Measurements from ENCODE around the gene IL17RE. TPM values are rescaled to one million over a fixed set of nuclear protein-coding genes. Genes with fewer than 3 reads are reported as not detected.
A peak's percentile ranks its signal among the peaks of the same experiment; 100 is the strongest.

The IL17RE gene
- total and polyA plus RNA-seq, 2 of the 13 experiments (the other 11 are each of a cell fraction or from before 2014, with no cell fraction given), result 14.5 to 24.1 TPM

DNA sequence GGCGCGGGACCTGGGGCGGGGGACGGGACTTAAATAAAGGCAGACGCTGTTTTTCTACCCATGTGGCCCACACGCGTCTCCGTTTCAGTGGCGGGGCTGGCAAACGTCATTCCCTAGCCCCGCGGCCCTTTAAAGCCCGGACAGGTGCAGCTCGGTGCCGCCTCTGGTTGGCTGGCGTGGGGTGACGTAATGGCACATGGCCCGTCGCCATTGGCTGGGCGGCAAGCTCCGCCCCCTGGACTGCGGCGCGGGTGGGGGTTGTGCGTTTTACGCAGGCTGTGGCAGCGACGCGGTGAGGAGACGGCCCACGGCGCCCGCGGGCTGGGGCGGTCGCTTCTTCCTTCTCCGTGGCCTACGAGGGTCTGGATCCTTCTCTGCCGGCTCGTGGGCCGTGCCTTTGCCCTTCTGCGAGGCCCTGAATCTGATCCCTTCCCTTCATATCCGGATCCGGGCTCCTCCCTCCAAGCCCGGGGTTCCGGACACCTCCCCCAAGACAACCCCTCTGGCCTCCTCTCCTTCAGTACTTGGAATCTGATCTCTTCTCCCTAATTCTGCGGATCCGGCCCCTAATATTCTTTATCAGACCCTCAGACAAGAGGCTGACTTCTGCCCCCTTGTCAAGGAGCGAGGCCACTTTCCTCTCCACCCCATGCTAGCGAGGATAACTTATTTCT, 31.1 kb downstream of the IL17RE start, which contains the start of gene CRELD1 (continued):
- TF ChIP-seq REXO4 (CRISPR knock-in tag; IDR thresholded peaks at IDR 0.05; ENCODE audit: borderline replicate concordance), result no peak
- TF ChIP-seq JDP2 (CRISPR knock-in tag; IDR thresholded peaks at IDR 0.05; ENCODE audit: borderline replicate concordance), result no peak
- 0 out of 2 replicates have a peak, but pooled peaks have one; percentile 45 for TF ChIP-seq PPARG (CRISPR knock-in tag; conservative IDR thresholded peaks at IDR 0.05)
- TF ChIP-seq ZNF567 (CRISPR knock-in tag; IDR thresholded peaks at IDR 0.05; ENCODE audit: borderline replicate concordance), result 0 out of 2 replicates have a peak, but pooled peaks have one; percentile 30
- no peak for TF ChIP-seq ZNF317 (CRISPR knock-in tag; IDR thresholded peaks at IDR 0.05)
- TF ChIP-seq GZF1 (CRISPR knock-in tag; IDR thresholded peaks at IDR 0.05), result no peak; the same call in 1 of the 2 replicates
- 0 out of 2 replicates have a peak, but pooled peaks have one; percentile 23 for TF ChIP-seq ZC3H13 (CRISPR knock-in tag; IDR thresholded peaks at IDR 0.05)
- no peak for TF ChIP-seq ZNF7 (CRISPR knock-in tag; IDR thresholded peaks at IDR 0.05)
- TF ChIP-seq, protein P1, sequence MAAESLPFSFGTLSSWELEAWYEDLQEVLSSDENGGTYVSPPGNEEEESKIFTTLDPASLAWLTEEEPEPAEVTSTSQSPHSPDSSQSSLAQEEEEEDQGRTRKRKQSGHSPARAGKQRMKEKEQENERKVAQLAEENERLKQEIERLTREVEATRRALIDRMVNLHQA (CRISPR knock-in tag; IDR thresholded peaks at IDR 0.05), result no peak
- TF ChIP-seq FOXA1 (IDR thresholded peaks at IDR 0.05), result no peak
- TF ChIP-seq FOXA1 (CRISPR knock-in tag; IDR thresholded peaks at IDR 0.05), result no peak
- TF ChIP-seq, protein P2, sequence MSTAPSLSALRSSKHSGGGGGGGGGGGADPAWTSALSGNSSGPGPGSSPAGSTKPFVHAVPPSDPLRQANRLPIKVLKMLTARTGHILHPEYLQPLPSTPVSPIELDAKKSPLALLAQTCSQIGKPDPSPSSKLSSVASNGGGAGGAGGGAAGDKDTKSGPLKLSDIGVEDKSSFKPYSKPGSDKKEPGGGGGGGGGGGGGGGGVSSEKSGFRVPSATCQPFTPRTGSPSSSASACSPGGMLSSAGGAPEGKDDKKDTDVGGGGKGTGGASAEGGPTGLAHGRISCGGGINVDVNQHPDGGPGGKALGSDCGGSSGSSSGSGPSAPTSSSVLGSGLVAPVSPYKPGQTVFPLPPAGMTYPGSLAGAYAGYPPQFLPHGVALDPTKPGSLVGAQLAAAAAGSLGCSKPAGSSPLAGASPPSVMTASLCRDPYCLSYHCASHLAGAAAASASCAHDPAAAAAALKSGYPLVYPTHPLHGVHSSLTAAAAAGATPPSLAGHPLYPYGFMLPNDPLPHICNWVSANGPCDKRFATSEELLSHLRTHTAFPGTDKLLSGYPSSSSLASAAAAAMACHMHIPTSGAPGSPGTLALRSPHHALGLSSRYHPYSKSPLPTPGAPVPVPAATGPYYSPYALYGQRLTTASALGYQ (CRISPR knock-in tag; IDR thresholded peaks at IDR 0.05), result no peak
- peak; percentile 88; the same call in 1 of the 2 replicates for TF ChIP-seq ZNF232 (CRISPR knock-in tag; IDR thresholded peaks at IDR 0.05; ENCODE audit: borderline replicate concordance)
- TF ChIP-seq ZSCAN21 (CRISPR knock-in tag; IDR thresholded peaks at IDR 0.05; ENCODE audit: borderline replicate concordance), result 0 out of 2 replicates have a peak, but pooled peaks have one; percentile 57
- no peak for TF ChIP-seq CHCHD3 (CRISPR knock-in tag; IDR thresholded peaks at IDR 0.05)
- TF ChIP-seq RFX3 (CRISPR knock-in tag; IDR thresholded peaks at IDR 0.05), result no peak
- TF ChIP-seq, protein P3, sequence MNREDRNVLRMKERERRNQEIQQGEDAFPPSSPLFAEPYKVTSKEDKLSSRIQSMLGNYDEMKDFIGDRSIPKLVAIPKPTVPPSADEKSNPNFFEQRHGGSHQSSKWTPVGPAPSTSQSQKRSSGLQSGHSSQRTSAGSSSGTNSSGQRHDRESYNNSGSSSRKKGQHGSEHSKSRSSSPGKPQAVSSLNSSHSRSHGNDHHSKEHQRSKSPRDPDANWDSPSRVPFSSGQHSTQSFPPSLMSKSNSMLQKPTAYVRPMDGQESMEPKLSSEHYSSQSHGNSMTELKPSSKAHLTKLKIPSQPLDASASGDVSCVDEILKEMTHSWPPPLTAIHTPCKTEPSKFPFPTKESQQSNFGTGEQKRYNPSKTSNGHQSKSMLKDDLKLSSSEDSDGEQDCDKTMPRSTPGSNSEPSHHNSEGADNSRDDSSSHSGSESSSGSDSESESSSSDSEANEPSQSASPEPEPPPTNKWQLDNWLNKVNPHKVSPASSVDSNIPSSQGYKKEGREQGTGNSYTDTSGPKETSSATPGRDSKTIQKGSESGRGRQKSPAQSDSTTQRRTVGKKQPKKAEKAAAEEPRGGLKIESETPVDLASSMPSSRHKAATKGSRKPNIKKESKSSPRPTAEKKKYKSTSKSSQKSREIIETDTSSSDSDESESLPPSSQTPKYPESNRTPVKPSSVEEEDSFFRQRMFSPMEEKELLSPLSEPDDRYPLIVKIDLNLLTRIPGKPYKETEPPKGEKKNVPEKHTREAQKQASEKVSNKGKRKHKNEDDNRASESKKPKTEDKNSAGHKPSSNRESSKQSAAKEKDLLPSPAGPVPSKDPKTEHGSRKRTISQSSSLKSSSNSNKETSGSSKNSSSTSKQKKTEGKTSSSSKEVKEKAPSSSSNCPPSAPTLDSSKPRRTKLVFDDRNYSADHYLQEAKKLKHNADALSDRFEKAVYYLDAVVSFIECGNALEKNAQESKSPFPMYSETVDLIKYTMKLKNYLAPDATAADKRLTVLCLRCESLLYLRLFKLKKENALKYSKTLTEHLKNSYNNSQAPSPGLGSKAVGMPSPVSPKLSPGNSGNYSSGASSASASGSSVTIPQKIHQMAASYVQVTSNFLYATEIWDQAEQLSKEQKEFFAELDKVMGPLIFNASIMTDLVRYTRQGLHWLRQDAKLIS (CRISPR knock-in tag; IDR thresholded peaks at IDR 0.05), result no peak
- TF ChIP-seq EEA1 (CRISPR knock-in tag; IDR thresholded peaks at IDR 0.05; ENCODE audit: borderline replicate concordance), result no peak; the same call in 1 of the 2 replicates
- no peak for TF ChIP-seq JARID2 (CRISPR knock-in tag; IDR thresholded peaks at IDR 0.05; ENCODE audit: insufficient replicate concordance)
- TF ChIP-seq SKI (IDR thresholded peaks at IDR 0.05; ENCODE audit: partially characterized antibody), result no peak
- no peak for TF ChIP-seq ZNF883 (CRISPR knock-in tag; IDR thresholded peaks at IDR 0.05; ENCODE audit: not compliant biosample characterization)
- no peak; the same call in 1 of the 2 replicates for TF ChIP-seq ZNF441 (CRISPR knock-in tag; IDR thresholded peaks at IDR 0.05; ENCODE audit: borderline replicate concordance)
- no peak for TF ChIP-seq SMAD9 (CRISPR knock-in tag; IDR thresholded peaks at IDR 0.05)
- 0 out of 2 replicates have a peak, but pooled peaks have one; percentile 2 for TF ChIP-seq ZSCAN31 (CRISPR knock-in tag; IDR thresholded peaks at IDR 0.05; ENCODE audit: low read depth)
- TF ChIP-seq ZBTB42 (CRISPR knock-in tag; IDR thresholded peaks at IDR 0.05), result no peak
- TF ChIP-seq SALL1 (CRISPR knock-in tag; IDR thresholded peaks at IDR 0.05), result no peak; the same call in 1 of the 2 replicates

Measured in HepG2 (cell line).